H1 (cell line): ENCODE results near the gene ZNF423. TPM values are rescaled to one million over a fixed set of nuclear protein-coding genes. Genes with fewer than 3 reads are reported as not detected.

ENCODE experiments used
- CTCF ChIA-PET: fragments of 300-600 bp; sonication (Branson Sonifier 250); formaldehyde crosslinking; loops from one replicate; lab custom pipeline; 2021; ENCODE audit not compliant: partially characterized antibody; lab: Charles Lee
- POLR2A ChIA-PET: fragments of 300-600 bp; sonication (Branson Sonifier 250); formaldehyde crosslinking; loops from one replicate; lab custom pipeline; 2021; ENCODE audit warnings: inconsistent platforms; ENCODE audit not compliant: partially characterized antibody; lab: Charles Lee
- DNase-seq, 2 experiments: peaks; one replicate each; pipeline versions ENCODE4 v3.0.0 to v3.0.0-alpha.2; 2010 to 2022; ENCODE audit warnings: low spot score in 2 of 2, low read depth in 1 of 2, mixed read lengths in 1 of 2
- FAIRE-seq: peaks from 2 replicates; lab custom pipeline; 2011; peaks lifted over from hg19 to GRCh38; lab: Jason Lieb, UNC
- H2AFZ ChIP-seq: 2 replicates; pipeline ENCODE4 v1.8.1; 2012; ENCODE audit warnings: low read length, inconsistent platforms
- H2AK5ac ChIP-seq: 2 replicates; pipeline ENCODE4 v1.6.1; 2013; ENCODE audit warnings: low read depth, low read length
- H2BK120ac ChIP-seq: replicated peaks from 2 replicates; pipeline ENCODE3; 2013; ENCODE audit warnings: low read depth, low read length, inconsistent platforms
- H2BK12ac ChIP-seq: 2 replicates; pipeline ENCODE4 v1.6.1; 2013; ENCODE audit warnings: low read depth, low read length
- H2BK15ac ChIP-seq: 2 replicates; pipeline ENCODE4 v1.6.1; 2013; ENCODE audit warnings: low read length
- H2BK20ac ChIP-seq: 2 replicates; pipeline ENCODE4 v1.6.1; 2013; ENCODE audit warnings: low read length
- H2BK5ac ChIP-seq: 2 replicates; pipeline ENCODE4 v1.6.1; 2013; ENCODE audit warnings: low read depth, low read length
- H3K14ac ChIP-seq: 2 replicates; pipeline ENCODE4 v1.6.1; 2013; ENCODE audit warnings: inconsistent platforms; ENCODE audit not compliant: insufficient read length
- H3K18ac ChIP-seq: 2 replicates; pipeline ENCODE4 v1.6.1; 2013; ENCODE audit warnings: low read length; ENCODE audit errors: extremely low read depth
- H3K23ac ChIP-seq: 2 replicates; pipeline ENCODE4 v1.6.1; 2013; ENCODE audit warnings: inconsistent platforms; ENCODE audit not compliant: insufficient read length
- H3K23me2 ChIP-seq: 2 replicates; pipeline ENCODE4 v1.6.1; 2013; ENCODE audit warnings: low read depth, low read length
- H3K27ac ChIP-seq: 2 replicates; pipeline ENCODE4 v1.6.1; 2011; ENCODE audit warnings: low read depth, low read length, inconsistent platforms
- H3K27me3 ChIP-seq, 4 experiments: replicated peaks in 1 of 4; 1 replicate in 1 of 4; 2 replicates in 3 of 4; pipeline versions ENCODE4 v1.6.1 to v1.8.1; 2011 to 2013; ENCODE audit warnings: low read length in 3 of 4, mild to moderate bottlenecking in 3 of 4, inconsistent platforms in 2 of 4, mixed read lengths in 2 of 4, moderate library complexity in 1 of 4; ENCODE audit not compliant: control insufficient read depth in 3 of 4, insufficient read depth in 3 of 4; ENCODE audit errors: extremely low read depth in 1 of 4
- H3K36me3 ChIP-seq, 4 experiments: 2 replicates each; pipeline versions ENCODE4 v1.6.1 to v1.8.1; 2011 to 2013; ENCODE audit warnings: mild to moderate bottlenecking in 4 of 4, low read length in 3 of 4, moderate library complexity in 2 of 4, control low read depth in 1 of 4, inconsistent platforms in 1 of 4; ENCODE audit not compliant: insufficient read depth in 4 of 4, control insufficient read depth in 2 of 4
- H3K4ac ChIP-seq: replicated peaks from 2 replicates; pipeline ENCODE3; 2013; ENCODE audit warnings: low read length, low read depth, mixed read lengths, inconsistent platforms; ENCODE audit not compliant: insufficient read length
- H3K4me1 ChIP-seq, 4 experiments: replicated peaks in 1 of 4; 1 replicate in 1 of 4; 2 replicates in 3 of 4; pipeline versions ENCODE4 v1.6.1 to v1.8.1; 2011 to 2013; ENCODE audit warnings: low read length in 3 of 4, inconsistent platforms in 2 of 4, mixed read lengths in 1 of 4; ENCODE audit not compliant: insufficient read depth in 4 of 4, control insufficient read depth in 3 of 4
- H3K4me2 ChIP-seq, 2 experiments: 2 replicates each; pipeline versions ENCODE4 v1.6.1 to v1.8.1; 2011 to 2013; ENCODE audit warnings: low read depth in 2 of 2, low read length in 2 of 2, control low read depth in 1 of 2, inconsistent platforms in 1 of 2, mild to moderate bottlenecking in 1 of 2; ENCODE audit not compliant: insufficient read depth in 1 of 2
- H3K4me3 ChIP-seq, 4 experiments: fragments of 200-600, 300-600 bp in 1 of 4; sonication (generic), shearing (Covaris generic), sonication (Bioruptor Twin) in 1 of 4; 2 replicates each; pipeline versions ENCODE4 v1.5.1 to v1.8.1; 2011 to 2016; ENCODE audit warnings: low read length in 4 of 4, low read depth in 3 of 4, control low read depth in 2 of 4, inconsistent platforms in 2 of 4, mild to moderate bottlenecking in 2 of 4, mixed read lengths in 1 of 4, moderate library complexity in 1 of 4; ENCODE audit not compliant: insufficient read depth in 2 of 4; ENCODE audit errors: extremely low read depth in 1 of 4
- H3K56ac ChIP-seq: replicated peaks from 2 replicates; pipeline ENCODE3; 2013; ENCODE audit warnings: low read depth, mild to moderate bottlenecking, mixed read lengths, low read length, inconsistent platforms; ENCODE audit not compliant: insufficient read length
- H3K79me1 ChIP-seq: 2 replicates; pipeline ENCODE4 v1.6.1; 2013; ENCODE audit warnings: low read depth, low read length, control low read depth
- H3K79me2 ChIP-seq, 2 experiments: 2 replicates each; pipeline versions ENCODE4 v1.6.1 to v1.8.1; 2012 to 2013; ENCODE audit warnings: low read length in 2 of 2, mild to moderate bottlenecking in 2 of 2, inconsistent platforms in 1 of 2; ENCODE audit not compliant: insufficient read depth in 2 of 2, control insufficient read depth in 1 of 2
- H3K9ac ChIP-seq, 4 experiments: replicated peaks in 1 of 4; 1 replicate in 1 of 4; 2 replicates in 3 of 4; pipeline versions ENCODE4 v1.6.1 to v1.8.1; 2011 to 2013; ENCODE audit warnings: low read depth in 3 of 4, low read length in 3 of 4, control low read depth in 2 of 4, mild to moderate bottlenecking in 2 of 4, moderate library complexity in 2 of 4, inconsistent platforms in 1 of 4; ENCODE audit errors: extremely low read depth in 1 of 4
- H3K9me3 ChIP-seq, 2 experiments: 2 replicates each; pipeline versions ENCODE4 v1.6.1 to v1.8.1; 2012 to 2013; ENCODE audit warnings: mild to moderate bottlenecking in 2 of 2, moderate library complexity in 2 of 2, control low read depth in 1 of 2, inconsistent platforms in 1 of 2, low read depth in 1 of 2, low read length in 1 of 2, mixed read lengths in 1 of 2; ENCODE audit not compliant: insufficient read depth in 2 of 2
- H4K20me1 ChIP-seq, 2 experiments: replicated peaks in 1 of 2; 2 replicates each; pipeline versions ENCODE3 to v1.8.1; 2011 to 2013; ENCODE audit warnings: inconsistent platforms in 2 of 2, low read length in 2 of 2, mild to moderate bottlenecking in 1 of 2; ENCODE audit not compliant: insufficient read depth in 2 of 2, control insufficient read depth in 1 of 2
- H4K5ac ChIP-seq: 2 replicates; pipeline ENCODE4 v1.6.1; 2013; ENCODE audit warnings: low read length, low read depth, mixed read lengths, inconsistent platforms; ENCODE audit not compliant: insufficient read length
- H4K8ac ChIP-seq: 2 replicates; pipeline ENCODE4 v1.8.0; 2013; ENCODE audit warnings: mild to moderate bottlenecking, moderate library complexity, low read length, inconsistent platforms; ENCODE audit not compliant: insufficient read depth; ENCODE audit errors: extremely low read depth
- H4K91ac ChIP-seq: replicated peaks from 2 replicates; pipeline ENCODE3; 2013; ENCODE audit warnings: low read length, mixed read lengths, inconsistent platforms; ENCODE audit not compliant: insufficient read length
- CBX5 ChIP-seq: fragments of 300-800, 300-1000 bp; sonication (generic); IDR thresholded peaks from 2 replicates; pipeline ENCODE4 v1.7.1; 2016; ENCODE audit warnings: antibody characterized with exemption, low read length, low read depth
- CHD2 ChIP-seq: IDR thresholded peaks from 2 replicates; pipeline ENCODE4 v1.6.1; 2012; ENCODE audit warnings: low read length, improper control_type of control experiment
- EP300 ChIP-seq, 2 experiments: IDR thresholded peaks; 1 replicate in 1 of 2; 2 replicates in 1 of 2; pipeline ENCODE4 v1.6.1; 2011 to 2012; ENCODE audit warnings: low read depth in 2 of 2, low read length in 2 of 2, mild to moderate bottlenecking in 2 of 2, borderline replicate concordance in 1 of 2, inconsistent platforms in 1 of 2, moderate library complexity in 1 of 2
- POLR2A ChIP-seq, 2 experiments: IDR thresholded peaks; 1 replicate in 1 of 2; 2 replicates in 1 of 2; pipeline ENCODE4 v1.6.1; 2011; ENCODE audit warnings: low read depth in 2 of 2, low read length in 2 of 2, mild to moderate bottlenecking in 2 of 2; ENCODE audit errors: control extremely low read depth in 1 of 2
- WGBS, 2 experiments: shearing (Covaris generic) in 1 of 2; methylation state at CpG; one replicate each; pipeline versions ENCODE4 v1.1.6 to v1.1.7; 2013 to 2015; ENCODE audit warnings: low lambda C conversion rate in 2 of 2, mixed read lengths in 2 of 2, inconsistent platforms in 1 of 2, low coverage in 1 of 2, missing lambda C conversion rate in 1 of 2; ENCODE audit not compliant: insufficient replicate concordance in 2 of 2, insufficient coverage in 1 of 2, insufficient read length in 1 of 2; ENCODE audit errors: extremely low coverage in 1 of 2, missing lambda C conversion rate in 1 of 2; 5-methylcytosine and 5-hydroxymethylcytosine counted together
- polyA plus RNA-seq, 7 experiments: library from polyadenylated mRNA; depleted of rRNA in 3 of 7; stranded (reverse) in 5 of 7; unstranded in 2 of 7; fragments of >200 nt in 5 of 7; fragments of 200-250 nt in 2 of 7; gene quantifications; 1 replicate in 5 of 7; 2 replicates in 1 of 7; 4 replicates in 1 of 7; pipeline versions ENCODE4 v1.2.1 to v1.2.3, GENCODE V29; 2011 to 2013; ENCODE audit warnings: missing spikeins in 2 of 7, mixed read lengths in 2 of 7
- total RNA-seq: library from RNA; stranded (reverse); fragmentation: NEBNext Ultra II Directional; extraction: Animal tissue kit (Norgen Biotek cat#: 25700); gene quantifications from 2 replicates; pipeline ENCODE4 v1.2.1, GENCODE V29; 2021

The ZNF423 gene
- total and polyA plus RNA-seq, 2 of the 8 experiments (the other 6 are each of a cell fraction or from before 2014, with no cell fraction given), result 38.2 to 52.3 TPM

DNA sequence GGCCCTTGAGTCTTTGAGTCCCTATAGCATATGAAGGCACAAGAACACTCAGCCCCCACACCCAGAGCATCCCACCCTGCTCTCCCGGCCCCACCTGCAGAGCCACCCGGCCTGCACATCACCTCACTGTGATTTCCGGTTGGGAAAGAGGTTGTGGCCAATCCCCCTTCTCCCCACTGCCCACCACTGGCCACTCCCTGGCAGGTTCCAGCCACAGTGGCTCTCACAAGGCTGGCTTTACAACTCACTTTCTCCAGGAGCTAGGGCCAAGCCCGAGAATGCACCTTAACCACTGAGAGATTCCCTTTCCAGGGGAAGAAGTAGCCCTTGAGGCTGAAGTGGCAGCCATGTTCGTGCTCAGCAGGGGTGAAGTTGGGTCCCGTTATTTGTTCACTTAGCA, 358.4 kb downstream of the ZNF423 start:
- WGBS, 2 experiments, result 89% methylated on average over 6 of the region's 6 CpGs; no CpG with 5 or more reads in 1 of the 2 experiments
- POLR2A ChIA-PET, result no interaction called here
- CTCF ChIA-PET, result interaction anchor here (0.7 to 2.0 kb wide), 6 partner anchors 11 to 435 kb away, joined by 3 to 5 read pairs (median 4); no protein-coding TSS in a partner anchor

More for the DNA sequence above, 358.4 kb downstream of the ZNF423 start:
- DNase-seq, result no peak
- no peak for TF ChIP-seq CBX5
- no peak for TF ChIP-seq EP300 (IDR thresholded peaks at IDR 0.05; ENCODE audit: borderline replicate concordance in 1 of 2, low read depth in 2 of 2, low read length in 2 of 2)
- TF ChIP-seq CHD2, result no peak
- TF ChIP-seq POLR2A (IDR thresholded peaks at IDR 0.05; ENCODE audit: control extremely low read depth in 1 of 2, low read depth in 2 of 2, low read length in 2 of 2), result no peak
- TF ChIP-seq, all 59 proteins: peak for 0
- Histone ChIP-seq H2BK20ac (no peak overlapping the region), H2BK120ac (no peak overlapping the region), H3K9ac (no peak overlapping the region), H2BK12ac (no peak overlapping the region), H2AK5ac (no peak overlapping the region), H3K27me3 (no peaks in the 10 kb centered on the region), H3K18ac (no peak overlapping the region), H4K20me1 (peaks cover 2 to 5% of the 10 kb centered on the region in 2 experiments), H2AFZ (no peak overlapping the region), H4K8ac (no peak overlapping the region), H3K4ac (no peak overlapping the region), H3K79me2 (no peaks in the 10 kb centered on the region), H4K5ac (no peak overlapping the region), H3K14ac (no peak overlapping the region), H3K4me2 (no peak overlapping the region), H3K56ac (no peak overlapping the region), H3K4me3 (no peak overlapping the region), H3K36me3 (no peaks in the 10 kb centered on the region), H3K79me1 (no peaks in the 10 kb centered on the region), H3K23ac (no peak overlapping the region), H4K91ac (no peak overlapping the region), H2BK15ac (no peak overlapping the region), H3K9me3 (no peaks in the 10 kb centered on the region), H3K27ac (no peak overlapping the region), H2BK5ac (no peak overlapping the region), H3K23me2 (no peaks in the 10 kb centered on the region; the same call in 1 of the 2 replicates), H3K4me1 (0 out of 7 replicates have a peak, but pooled peaks cover 0 to 3% (median 0%) of the 10 kb centered on the region in 4 experiments)
- no peak for FAIRE-seq
